IMR-90 (cell line): ENCODE data around the gene BCL2L13. TPM values are rescaled to one million over a fixed set of nuclear protein-coding genes. Genes with fewer than 3 reads are reported as not detected.

ENCODE experiments used
- ATAC-seq: fragments of 200-7000 bp; cut with Tn5 transposase; 2 replicates; pipeline ENCODE4 v1.9.1; 2020; ENCODE audit warnings: low read depth, mild to moderate bottlenecking, moderate library complexity
- BruUV-seq: library from RNA; stranded (reverse); fragments of 400-500 nt; replicated peaks from 2 replicates; lab custom pipeline; 2021; lab: Mats Ljungman, UMichigan
- CTCF ChIA-PET: fragments of 300-600 bp; formaldehyde crosslinking; extraction: SDS; loops from one replicate; lab custom pipeline; 2021; ENCODE audit warnings: antibody characterized with exemption; lab: Yijun Ruan, JAX
- POLR2A ChIA-PET: fragments of 300-600 bp; sonication (Branson Sonifier 250); formaldehyde crosslinking; loops from one replicate; lab custom pipeline; 2022; ENCODE audit warnings: antibody characterized with exemption; ENCODE audit not compliant: unreplicated experiment; lab: Charles Lee
- DNase-seq: peaks from one replicate; pipeline ENCODE4 v3.0.0; 2013
- H2AFZ ChIP-seq: replicated peaks from 2 replicates; pipeline ENCODE3; 2013; ENCODE audit warnings: low read length, mild to moderate bottlenecking; ENCODE audit not compliant: poor library complexity
- H2AK5ac ChIP-seq: 2 replicates; pipeline ENCODE4 v1.6.1; 2013; ENCODE audit warnings: low read depth, low read length, inconsistent platforms
- H2AK9ac ChIP-seq: replicated peaks from 2 replicates; pipeline ENCODE3; 2013; ENCODE audit warnings: mild to moderate bottlenecking, low read depth, low read length, moderate library complexity; ENCODE audit not compliant: poor library complexity
- H2BK120ac ChIP-seq: 2 replicates; pipeline ENCODE4 v1.6.1; 2013; ENCODE audit warnings: low read depth, low read length, inconsistent platforms
- H2BK15ac ChIP-seq: 3 replicates; pipeline ENCODE4 v1.6.1; 2013; ENCODE audit warnings: low read depth, low read length, inconsistent platforms
- H2BK20ac ChIP-seq: 2 replicates; pipeline ENCODE4 v1.6.1; 2013; ENCODE audit warnings: low read depth, mild to moderate bottlenecking, inconsistent platforms, low read length, moderate library complexity
- H2BK5ac ChIP-seq: 2 replicates; pipeline ENCODE4 v1.6.1; 2013; ENCODE audit warnings: mild to moderate bottlenecking, low read depth, low read length, inconsistent platforms; ENCODE audit not compliant: poor library complexity, severe bottlenecking
- H3K14ac ChIP-seq: replicated peaks from 2 replicates; pipeline ENCODE4 v1.6.1; 2013; ENCODE audit warnings: low read depth, low read length, inconsistent platforms
- H3K18ac ChIP-seq: 2 replicates; pipeline ENCODE4 v1.6.1; 2013; ENCODE audit warnings: low read depth, low read length, control low read depth
- H3K23ac ChIP-seq: 2 replicates; pipeline ENCODE4 v1.6.1; 2013; ENCODE audit warnings: low read depth, low read length, inconsistent platforms
- H3K27ac ChIP-seq: 2 replicates; pipeline ENCODE4 v1.5.1; 2013; ENCODE audit warnings: mild to moderate bottlenecking, control low read depth, low read length; ENCODE audit not compliant: insufficient read depth
- H3K27me3 ChIP-seq: 2 replicates; pipeline ENCODE4 v1.6.1; 2013; ENCODE audit warnings: low read length; ENCODE audit not compliant: control insufficient read depth, insufficient read depth
- H3K36me3 ChIP-seq: 2 replicates; pipeline ENCODE4 v1.6.1; 2013; ENCODE audit warnings: low read length, mixed read lengths; ENCODE audit not compliant: control insufficient read depth, insufficient read depth
- H3K4ac ChIP-seq: 2 replicates; pipeline ENCODE4 v1.6.1; 2013; ENCODE audit warnings: low read depth, low read length, inconsistent platforms
- H3K4me1 ChIP-seq: 2 replicates; pipeline ENCODE4 v1.6.1; 2013; ENCODE audit warnings: low read length, mixed read lengths; ENCODE audit not compliant: control insufficient read depth, insufficient read depth
- H3K4me2 ChIP-seq: 2 replicates; pipeline ENCODE4 v1.6.1; 2013; ENCODE audit warnings: low read depth, mild to moderate bottlenecking, control low read depth, low read length, moderate library complexity
- H3K4me3 ChIP-seq: 2 replicates; pipeline ENCODE4 v1.5.1; 2013; ENCODE audit warnings: low read depth, mild to moderate bottlenecking, control low read depth, low read length, moderate library complexity; ENCODE audit not compliant: insufficient read depth
- H3K56ac ChIP-seq: 2 replicates; pipeline ENCODE4 v1.6.1; 2013; ENCODE audit warnings: low read length, inconsistent platforms; ENCODE audit not compliant: insufficient read depth; ENCODE audit errors: extremely low read depth
- H3K79me1 ChIP-seq, 2 experiments: 2 replicates each; pipeline ENCODE4 v1.6.1; 2013; ENCODE audit warnings: low read length in 2 of 2, inconsistent platforms in 1 of 2, low read depth in 1 of 2
- H3K9ac ChIP-seq: 2 replicates; pipeline ENCODE4 v1.6.1; 2013; ENCODE audit warnings: low read depth, low read length, control low read depth
- H3K9me1 ChIP-seq: 2 replicates; pipeline ENCODE4 v1.6.1; 2013; ENCODE audit warnings: low read length, inconsistent platforms; ENCODE audit not compliant: insufficient read depth
- H3K9me3 ChIP-seq: 2 replicates; pipeline ENCODE4 v1.6.1; 2013; ENCODE audit warnings: low read length; ENCODE audit not compliant: control insufficient read depth, insufficient read depth
- H4K20me1 ChIP-seq: 2 replicates; pipeline ENCODE4 v1.6.1; 2013; ENCODE audit warnings: low read length, inconsistent platforms; ENCODE audit not compliant: insufficient read depth
- H4K5ac ChIP-seq: 2 replicates; pipeline ENCODE4 v1.6.1; 2013; ENCODE audit warnings: mild to moderate bottlenecking, low read depth, low read length, control low read depth
- H4K8ac ChIP-seq, 2 experiments: 2 replicates each; pipeline ENCODE4 v1.6.1; 2013; ENCODE audit warnings: low read depth in 2 of 2, low read length in 2 of 2, control low read depth in 1 of 2, inconsistent platforms in 1 of 2
- H4K91ac ChIP-seq: 2 replicates; pipeline ENCODE4 v1.6.1; 2013; ENCODE audit warnings: low read depth, low read length, inconsistent platforms; ENCODE audit not compliant: insufficient read depth
- POLR2A ChIP-seq: IDR thresholded peaks from 2 replicates; pipeline ENCODE4 v1.6.1; 2012; ENCODE audit warnings: mild to moderate bottlenecking, low read depth, low read length
- RAD21 ChIP-seq: IDR thresholded peaks from 2 replicates; pipeline ENCODE4 v1.6.1; 2012; ENCODE audit warnings: low read length, improper control_type of control experiment
- WGBS, 2 experiments: methylation state at CpG; one replicate each; pipeline versions ENCODE4 v1.1.5 to v1.1.7; 2013; ENCODE audit warnings: missing lambda C conversion rate in 2 of 2; ENCODE audit not compliant: insufficient read length in 1 of 2; ENCODE audit errors: extremely low coverage in 2 of 2; 5-methylcytosine and 5-hydroxymethylcytosine counted together
- dilution Hi-C: fragments of 300-500 bp; cut with HindIII; formaldehyde crosslinking; loops from one replicate; pipeline ENCODE4 v1.14.3; 2018; ENCODE audit warnings: low sequenced_read_pairs; ENCODE audit not compliant: unreplicated experiment
- in situ Hi-C: fragments of 300-500 bp; cut with MboI; formaldehyde crosslinking; loops from 3 replicates; pipeline ENCODE4 v1.14.3; 2019; ENCODE audit warnings: low sequenced_read_pairs, inconsistent platforms, mixed read lengths
- intact Hi-C: fragments of 100-400 bp; cut with micrococcal nuclease; formaldehyde crosslinking; loops from 2 replicates; pipeline ENCODE4 v1.10.0; 2022
- polyA plus RNA-seq, 3 experiments: library from polyadenylated mRNA; depleted of rRNA; stranded (reverse); fragments of >200 nt; gene quantifications; 2 replicates each; pipeline ENCODE4 v1.2.3, GENCODE V29; 2012; ENCODE audit warnings: low replicate concordance in 1 of 3
- total RNA-seq: library from RNA; depleted of rRNA; stranded (reverse); fragments of >200 nt; gene quantifications from 2 replicates; pipeline ENCODE4 v1.2.3, GENCODE V29; 2012

Gene BCL2L13
- total and polyA plus RNA-seq, 2 of the 4 experiments (the other 2 are of a cell fraction): 42.6 to 86.7 TPM

DNA sequence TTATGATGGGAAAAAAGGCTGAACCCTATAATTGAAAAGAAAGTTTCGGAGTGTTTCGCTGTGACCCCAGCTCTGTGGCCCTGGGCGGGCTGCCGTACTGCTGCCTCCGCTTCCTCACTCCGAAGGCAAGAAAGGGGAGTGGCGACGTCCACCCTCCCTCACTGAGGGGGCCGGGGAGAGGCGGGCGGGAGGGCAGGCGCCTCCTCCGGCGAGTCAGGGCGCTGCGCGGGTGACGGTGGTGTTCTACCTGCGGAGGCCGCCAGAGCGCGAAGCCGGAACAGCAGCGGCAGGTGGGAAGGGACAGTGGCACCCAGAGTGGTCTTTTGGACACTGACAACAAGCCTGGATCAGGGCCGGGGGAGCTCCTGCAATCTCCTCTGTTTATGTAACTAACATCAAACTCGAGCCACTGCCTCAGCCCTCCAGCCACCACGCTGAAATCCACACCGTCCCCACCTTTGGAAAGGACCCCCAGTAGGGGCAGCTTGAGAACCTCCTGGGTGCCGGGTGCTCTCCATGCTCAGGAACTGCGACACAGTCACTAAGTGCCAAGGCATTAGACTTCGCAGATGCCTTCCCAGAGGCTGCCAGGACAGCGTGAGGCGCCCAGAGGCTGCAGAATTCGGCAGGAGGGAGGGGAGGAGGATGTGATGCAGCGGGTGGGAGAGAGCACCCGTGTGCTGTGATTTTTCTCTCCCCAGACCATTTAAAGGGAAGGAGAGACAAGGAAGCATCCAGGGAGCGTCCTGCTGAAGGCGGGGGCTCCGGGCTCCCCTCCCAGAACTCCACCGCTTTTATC, 110.2 kb downstream of the BCL2L13 start:
- no peak overlapping the region for H3K23ac ChIP-seq
- CTCF ChIA-PET: no interaction called here
- no peak overlapping the region for H4K8ac ChIP-seq
- BruUV-seq: no TSS peak
- H3K9ac ChIP-seq: no peak overlapping the region
- no peak overlapping the region for H2BK120ac ChIP-seq
- H3K9me1 ChIP-seq: no peaks in the 10 kb centered on the region; the same call in 1 of the 2 replicates
- H3K4ac ChIP-seq: no peak overlapping the region
- no peak overlapping the region for H2AK9ac ChIP-seq
- H3K56ac ChIP-seq: no peak overlapping the region
- no peak overlapping the region for H4K5ac ChIP-seq
- TF ChIP-seq RAD21 (no peak), POLR2A (no peak)
- H3K4me1 ChIP-seq: peaks cover 3% of the 10 kb centered on the region; the same call in 1 of the 2 replicates
- DNase-seq (no peak), ATAC-seq (no peak)
- 73% methylated on average over 10 of the region's 40 CpGs; no CpG with 5 or more reads in 1 of the 2 experiments for WGBS, 2 experiments
- H3K4me3 ChIP-seq: no peak overlapping the region
- no peak overlapping the region for H2BK20ac ChIP-seq
- H2BK5ac ChIP-seq: no peak overlapping the region
- no peaks in the 10 kb centered on the region for H3K27me3 ChIP-seq
- H4K20me1 ChIP-seq: peaks cover 11% of the 10 kb centered on the region
- dilution Hi-C loops (no loop called here), in situ Hi-C loops (no loop called here), intact Hi-C loops (no loop called here)
- no peak overlapping the region for H2AFZ ChIP-seq
- H2AK5ac ChIP-seq: no peak overlapping the region
- no peak overlapping the region for H3K4me2 ChIP-seq
- POLR2A ChIA-PET: no interaction called here
- no peak overlapping the region for H3K27ac ChIP-seq
- no peak overlapping the region for H3K18ac ChIP-seq
- H3K79me1 ChIP-seq: peaks cover 13 to 18% of the 10 kb centered on the region in 2 experiments; a peak in 3 of 4 replicates
- no peak overlapping the region for H4K91ac ChIP-seq
- H3K9me3 ChIP-seq: no peaks in the 10 kb centered on the region
- H2BK15ac ChIP-seq: no peak overlapping the region
- no peaks in the 10 kb centered on the region for H3K36me3 ChIP-seq
- no peak overlapping the region for H3K14ac ChIP-seq
